WTC11 (cell line): ENCODE results near the gene AGAP1. TPM values are rescaled to one million over a fixed set of nuclear protein-coding genes. Genes with fewer than 3 reads are reported as not detected.

Experiments
- ATAC-seq: fragments of 200-7000 bp; cut with Tn5 transposase; 2 replicates; pipeline ENCODE4 v1.10.0; 2021; ENCODE audit warnings: mild to moderate bottlenecking, moderate library complexity
- CTCF ChIA-PET: fragments of 300-600 bp; sonication (Branson Sonifier 250); formaldehyde crosslinking; loops from one replicate; lab custom pipeline; 2021; ENCODE audit warnings: antibody characterized with exemption; lab: Charles Lee
- POLR2A ChIA-PET: fragments of 350-600 bp; sonication (Branson Sonifier 250); formaldehyde crosslinking; loops from one replicate; lab custom pipeline; 2021; ENCODE audit warnings: antibody characterized with exemption; lab: Charles Lee
- DNase-seq: peaks from one replicate; pipeline ENCODE4 v3.0.0; 2021; ENCODE audit warnings: low spot score
- H3K27ac Mint-ChIP-seq: 2 replicates; pipeline ENCODE4 v1.8.0; 2021; ENCODE audit warnings: mixed read lengths
- H3K27me3 Mint-ChIP-seq: 2 replicates; pipeline ENCODE4 v1.8.0; 2021; ENCODE audit warnings: low read depth, mild to moderate bottlenecking, moderate library complexity, mixed read lengths
- H3K36me3 Mint-ChIP-seq: 2 replicates; pipeline ENCODE4 v1.8.0; 2021; ENCODE audit warnings: mixed read lengths
- H3K4me1 Mint-ChIP-seq: 2 replicates; pipeline ENCODE4 v1.8.0; 2022; ENCODE audit warnings: mixed read lengths
- H3K4me3 Mint-ChIP-seq: 2 replicates; pipeline ENCODE4 v1.8.0; 2021; ENCODE audit warnings: mild to moderate bottlenecking, moderate library complexity, mixed read lengths
- H3K9me3 Mint-ChIP-seq: 2 replicates; pipeline ENCODE4 v1.8.0; 2021; ENCODE audit warnings: mixed read lengths
- ATF2 ChIP-seq: sonication (generic); formaldehyde crosslinking; IDR thresholded peaks from 2 replicates; pipeline ENCODE4 v1.8.1; 2022; ENCODE audit warnings: low read depth, missing genetic modification reagents, borderline replicate concordance
- CBFB ChIP-seq: sonication (generic); formaldehyde crosslinking; IDR thresholded peaks from 2 replicates; pipeline ENCODE4 v1.8.1; 2022; ENCODE audit warnings: mild to moderate bottlenecking, low read depth, missing genetic modification reagents
- CREM ChIP-seq: sonication (generic); formaldehyde crosslinking; IDR thresholded peaks from 2 replicates; pipeline ENCODE4 v1.8.1; 2022; ENCODE audit warnings: mild to moderate bottlenecking, missing genetic modification reagents, moderate library complexity
- ELF4 ChIP-seq: sonication (generic); formaldehyde crosslinking; IDR thresholded peaks from 2 replicates; pipeline ENCODE4 v1.8.1; 2022; ENCODE audit warnings: low read depth, mild to moderate bottlenecking, moderate library complexity, missing genetic modification reagents
- FOXJ3 ChIP-seq: sonication (generic); formaldehyde crosslinking; IDR thresholded peaks from 2 replicates; pipeline ENCODE4 v1.9.0; 2021; ENCODE audit warnings: missing genetic modification reagents, mild to moderate bottlenecking, borderline replicate concordance
- GABPB1 ChIP-seq: sonication (generic); formaldehyde crosslinking; IDR thresholded peaks from 2 replicates; pipeline ENCODE4 v1.8.1; 2023; ENCODE audit warnings: mild to moderate bottlenecking, missing genetic modification reagents
- JUN ChIP-seq: sonication (generic); formaldehyde crosslinking; IDR thresholded peaks from 2 replicates; pipeline ENCODE4 v1.8.0; 2023; ENCODE audit warnings: mild to moderate bottlenecking, missing genetic modification reagents
- MAX ChIP-seq: sonication (generic); formaldehyde crosslinking; IDR thresholded peaks from 2 replicates; pipeline ENCODE4 v1.8.0; 2022; ENCODE audit warnings: mild to moderate bottlenecking, missing genetic modification reagents
- MYBL2 ChIP-seq: sonication (generic); formaldehyde crosslinking; IDR thresholded peaks from 2 replicates; pipeline ENCODE4 v1.8.1; 2023; ENCODE audit warnings: mild to moderate bottlenecking, moderate library complexity, missing genetic modification reagents
- NFATC4 ChIP-seq: fragments of 250-450 bp; sonication (Bioruptor Pico); IDR thresholded peaks from 2 replicates; pipeline ENCODE4 v1.9.0; 2021; ENCODE audit warnings: mild to moderate bottlenecking
- PREB ChIP-seq: sonication (generic); formaldehyde crosslinking; IDR thresholded peaks from 2 replicates; pipeline ENCODE4 v1.8.1; 2022; ENCODE audit warnings: mild to moderate bottlenecking, missing genetic modification reagents, moderate library complexity, borderline replicate concordance
- RORB ChIP-seq: fragments of 250-450 bp; sonication (Bioruptor Pico); IDR thresholded peaks from 2 replicates; pipeline ENCODE4 v1.9.0; 2021; ENCODE audit warnings: mild to moderate bottlenecking
- SMAD4 ChIP-seq: sonication (generic); formaldehyde crosslinking; IDR thresholded peaks from 2 replicates; pipeline ENCODE4 v1.8.0; 2022; ENCODE audit warnings: mild to moderate bottlenecking, missing genetic modification reagents
- ZBTB43 ChIP-seq: sonication (generic); formaldehyde crosslinking; IDR thresholded peaks from 2 replicates; pipeline ENCODE4 v1.8.1; 2023; ENCODE audit warnings: mild to moderate bottlenecking, missing genetic modification reagents
- ZNF219 ChIP-seq: sonication (generic); formaldehyde crosslinking; IDR thresholded peaks from 2 replicates; pipeline ENCODE4 v1.8.0; 2023; ENCODE audit warnings: missing genetic modification reagents, mild to moderate bottlenecking, borderline replicate concordance
- ZNF281 ChIP-seq: sonication (generic); formaldehyde crosslinking; IDR thresholded peaks from 2 replicates; pipeline ENCODE4 v1.8.0; 2023; ENCODE audit warnings: mild to moderate bottlenecking, missing genetic modification reagents
- ZNF317 ChIP-seq: sonication (generic); formaldehyde crosslinking; IDR thresholded peaks from 2 replicates; pipeline ENCODE4 v1.8.1; 2023; ENCODE audit warnings: low read depth, mild to moderate bottlenecking, moderate library complexity, missing genetic modification reagents, borderline replicate concordance
- ZNF425 ChIP-seq: fragments of 250-450 bp; sonication (Bioruptor Pico); conservative IDR thresholded peaks from 2 replicates; pipeline ENCODE4 v1.9.0; 2021; ENCODE audit warnings: mild to moderate bottlenecking
- ZNF512 ChIP-seq: sonication (generic); formaldehyde crosslinking; IDR thresholded peaks from 2 replicates; pipeline ENCODE4 v1.8.1; 2022; ENCODE audit warnings: missing genetic modification reagents, borderline replicate concordance
- ZNF532 ChIP-seq: fragments of 250-450 bp; sonication (Bioruptor Pico); IDR thresholded peaks from 2 replicates; pipeline ENCODE4 v1.9.0; 2021; ENCODE audit warnings: mild to moderate bottlenecking, borderline replicate concordance
- total RNA-seq: library from RNA; stranded (reverse); gene quantifications from 3 replicates; pipeline ENCODE4 v1.2.3, GENCODE V29; 2021

The AGAP1 gene
- total RNA-seq, 1 experiment from 2014 or later: 49.3 TPM

- TF ChIP-seq ZBTB43 (CRISPR knock-in tag) (no peak), CBFB (CRISPR knock-in tag) (no peak), CREM (no peak), ZNF219 (CRISPR knock-in tag) (no peak), RORB (no peak), JUN (no peak)
- TF ChIP-seq, all 79 proteins: peak for 0
These were observed 487.8 kb downstream of the AGAP1 start (continued) for GRCh38 chr2:235981631-235982030.

- DNase-seq: no peak
- POLR2A ChIA-PET: no interaction called here
- H3K27me3 Mint-ChIP-seq: no peaks in the 10 kb centered on the region
- TF ChIP-seq ZNF512 (CRISPR knock-in tag) (no peak), ATF2 (no peak), GABPB1 (CRISPR knock-in tag) (no peak), ELF4 (no peak), ZNF281 (CRISPR knock-in tag) (no peak), PREB (no peak), MAX (CRISPR knock-in tag) (no peak), MYBL2 (CRISPR knock-in tag) (no peak), NFATC4 (CRISPR knock-in tag) (no peak), ZNF425 (CRISPR knock-in tag) (no peak), ZNF532 (no peak), SMAD4 (CRISPR knock-in tag) (no peak), FOXJ3 (CRISPR knock-in tag) (no peak), ZNF317 (CRISPR knock-in tag) (no peak)
- TF ChIP-seq, all 79 proteins: peak for 0
- Mint-ChIP-seq H3K4me1 (peaks cover 30% of the 10 kb centered on the region), H3K27ac (no peak overlapping the region), H3K4me3 (no peak overlapping the region), H3K36me3 (peaks cover 5% of the 10 kb centered on the region), H3K9me3 (peaks cover 4% of the 10 kb centered on the region; the same call in 1 of the 2 replicates)
- CTCF ChIA-PET: interaction anchor here (0.8 to 1.4 kb wide), 2 partner anchors 37 to 195 kb away, joined by 3 to 4 read pairs; no protein-coding TSS in a partner anchor
- no peak for ATAC-seq
These were observed 489.2 kb downstream of the AGAP1 start for GRCh38 chr2:235983016-235983415.
